Peyer's patch (tissue), 4 donors: ENCODE data around the gene GNB1L. TPM values are rescaled to one million over a fixed set of nuclear protein-coding genes. Genes with fewer than 3 reads are reported as not detected.

ENCODE experiments used
- DNase-seq, 3 donors: peaks; one replicate each; pipeline ENCODE4 v3.0.0-alpha.2; 2017 to 2019
- H3K27ac ChIP-seq, 4 donors: fragments of 200-600 bp; sonication (generic); one replicate each; pipeline ENCODE4 v1.5.1; 2016 to 2019
- H3K27me3 ChIP-seq, 2 donors: fragments of 200-600 bp; sonication (generic); one replicate each; pipeline ENCODE4 v1.5.1; 2019
- H3K36me3 ChIP-seq, 3 donors: fragments of 200-600 bp; sonication (generic); one replicate each; pipeline ENCODE4 v1.5.1; 2016 to 2019
- H3K4me1 ChIP-seq, 4 donors: fragments of 200-600 bp; sonication (generic); one replicate each; pipeline ENCODE4 v1.5.1; 2016 to 2019
- H3K4me3 ChIP-seq, 4 donors: fragments of 200-600 bp; sonication (generic); 1 replicate in 3 of 4; 2 replicates in 1 of 4; pipeline ENCODE4 v1.5.1; 2016 to 2019; ENCODE audit warnings: mild to moderate bottlenecking in 1 of 4
- H3K9me3 ChIP-seq, 4 donors: fragments of 200-600 bp; sonication (generic); one replicate each; pipeline ENCODE4 v1.5.1; 2016 to 2019; ENCODE audit warnings: mild to moderate bottlenecking in 1 of 4
- POLR2A ChIP-seq, 2 donors: fragments of 450-650 bp; IDR thresholded peaks; one replicate each; pipeline ENCODE4 v1.5.1; 2017; ENCODE audit warnings: antibody characterized with exemption in 2 of 2, mild to moderate bottlenecking in 2 of 2, moderate library complexity in 2 of 2
- total RNA-seq, 4 donors: library from RNA; depleted of rRNA; stranded (reverse); fragments of >200 nt; gene quantifications; one replicate each; pipeline ENCODE4 v1.1.0, GENCODE V29; 2016
- TF ChIP-seq, protein P1 (sequence below), 6 experiments: fragments of 450-650 bp in 4 of 6; fragments of 200-600 bp in 2 of 6; sonication (generic) in 1 of 6; IDR thresholded peaks; one replicate each; pipeline ENCODE4 v1.5.1; 2017 to 2019; ENCODE audit warnings: antibody characterized with exemption in 6 of 6, mild to moderate bottlenecking in 3 of 6, moderate library complexity in 1 of 6

GNB1L gene
- total RNA-seq, 4 donors from 2014 or later: 3.1 to 6.6 (median 4.9) TPM

DNA sequence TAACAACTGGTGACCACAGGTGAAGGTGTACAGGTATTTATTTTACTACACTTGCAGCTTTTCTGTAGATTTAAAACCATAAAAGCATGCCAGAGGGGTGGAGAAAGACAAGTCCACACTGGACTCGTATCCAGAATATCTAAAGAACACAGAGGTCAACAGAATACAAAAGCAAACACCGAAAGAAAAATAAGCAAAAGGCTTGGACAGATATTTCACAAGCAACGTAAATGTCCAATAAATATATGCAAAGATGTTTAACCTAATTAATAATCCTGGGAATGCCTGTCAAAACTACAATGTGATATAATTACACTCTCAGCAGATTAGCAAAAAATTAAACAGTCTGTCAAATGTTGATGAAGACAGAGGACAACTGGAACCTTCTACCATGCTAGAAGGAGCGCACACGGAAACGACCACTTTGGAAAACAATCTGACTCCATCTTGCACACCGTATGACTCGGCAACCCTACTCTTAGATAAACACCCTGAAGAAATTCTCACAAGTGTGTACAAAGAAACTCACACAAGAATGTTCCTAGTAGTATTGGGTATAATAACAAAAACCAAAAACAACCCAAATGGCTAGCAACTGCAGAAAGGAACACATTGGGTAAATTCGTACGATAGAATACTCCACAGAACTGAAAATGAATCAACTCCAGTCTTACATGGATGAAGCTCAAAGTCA lies 27.2 kb downstream of the GNB1L start:
- no peak for DNase-seq
- H3K27me3 ChIP-seq: no peaks in the 10 kb centered on the region

DNA sequence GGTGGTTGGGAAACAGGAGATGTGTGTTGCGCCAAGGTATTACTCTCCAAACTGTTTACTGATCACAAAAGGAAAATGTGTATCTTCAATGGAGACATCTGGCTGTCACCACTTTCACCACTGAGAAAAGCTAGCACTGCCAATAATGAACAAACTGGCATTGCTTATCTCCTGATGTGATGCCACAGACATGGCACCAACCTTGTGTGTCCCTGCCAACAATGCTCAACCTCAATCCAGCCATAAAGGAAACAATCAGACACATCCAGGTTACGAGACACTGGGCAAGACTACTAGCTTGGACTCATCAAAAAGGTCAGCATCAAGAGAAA lies 28.1 kb downstream of the GNB1L start:
- Histone ChIP-seq H3K4me1 (peaks cover 0 to 13% (median 2%) of the 10 kb centered on the region in 4 donors), H3K27ac (no peak overlapping the region), H3K36me3 (peaks cover 0 to 3% (median 0%) of the 10 kb centered on the region in 3 donors), H3K27me3 (no peaks in the 10 kb centered on the region), H3K9me3 (no peaks in the 10 kb centered on the region), H3K4me3 (no peak overlapping the region)
- no peak for DNase-seq
- TF ChIP-seq, protein P1, sequence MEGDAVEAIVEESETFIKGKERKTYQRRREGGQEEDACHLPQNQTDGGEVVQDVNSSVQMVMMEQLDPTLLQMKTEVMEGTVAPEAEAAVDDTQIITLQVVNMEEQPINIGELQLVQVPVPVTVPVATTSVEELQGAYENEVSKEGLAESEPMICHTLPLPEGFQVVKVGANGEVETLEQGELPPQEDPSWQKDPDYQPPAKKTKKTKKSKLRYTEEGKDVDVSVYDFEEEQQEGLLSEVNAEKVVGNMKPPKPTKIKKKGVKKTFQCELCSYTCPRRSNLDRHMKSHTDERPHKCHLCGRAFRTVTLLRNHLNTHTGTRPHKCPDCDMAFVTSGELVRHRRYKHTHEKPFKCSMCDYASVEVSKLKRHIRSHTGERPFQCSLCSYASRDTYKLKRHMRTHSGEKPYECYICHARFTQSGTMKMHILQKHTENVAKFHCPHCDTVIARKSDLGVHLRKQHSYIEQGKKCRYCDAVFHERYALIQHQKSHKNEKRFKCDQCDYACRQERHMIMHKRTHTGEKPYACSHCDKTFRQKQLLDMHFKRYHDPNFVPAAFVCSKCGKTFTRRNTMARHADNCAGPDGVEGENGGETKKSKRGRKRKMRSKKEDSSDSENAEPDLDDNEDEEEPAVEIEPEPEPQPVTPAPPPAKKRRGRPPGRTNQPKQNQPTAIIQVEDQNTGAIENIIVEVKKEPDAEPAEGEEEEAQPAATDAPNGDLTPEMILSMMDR (IDR thresholded peaks at IDR 0.05): no peak

More for the DNA sequence above, 27.2 kb downstream of the GNB1L start:
- Histone ChIP-seq H3K4me3 (no peak overlapping the region), H3K4me1 (peaks cover 0 to 11% (median 2%) of the 10 kb centered on the region in 4 donors), H3K9me3 (no peaks in the 10 kb centered on the region), H3K36me3 (peaks cover 0 to 3% (median 0%) of the 10 kb centered on the region in 3 donors), H3K27ac (no peak overlapping the region)
- TF ChIP-seq, protein P1 (IDR thresholded peaks at IDR 0.05): no peak
- no peak for TF ChIP-seq POLR2A (IDR thresholded peaks at IDR 0.05)

DNA sequence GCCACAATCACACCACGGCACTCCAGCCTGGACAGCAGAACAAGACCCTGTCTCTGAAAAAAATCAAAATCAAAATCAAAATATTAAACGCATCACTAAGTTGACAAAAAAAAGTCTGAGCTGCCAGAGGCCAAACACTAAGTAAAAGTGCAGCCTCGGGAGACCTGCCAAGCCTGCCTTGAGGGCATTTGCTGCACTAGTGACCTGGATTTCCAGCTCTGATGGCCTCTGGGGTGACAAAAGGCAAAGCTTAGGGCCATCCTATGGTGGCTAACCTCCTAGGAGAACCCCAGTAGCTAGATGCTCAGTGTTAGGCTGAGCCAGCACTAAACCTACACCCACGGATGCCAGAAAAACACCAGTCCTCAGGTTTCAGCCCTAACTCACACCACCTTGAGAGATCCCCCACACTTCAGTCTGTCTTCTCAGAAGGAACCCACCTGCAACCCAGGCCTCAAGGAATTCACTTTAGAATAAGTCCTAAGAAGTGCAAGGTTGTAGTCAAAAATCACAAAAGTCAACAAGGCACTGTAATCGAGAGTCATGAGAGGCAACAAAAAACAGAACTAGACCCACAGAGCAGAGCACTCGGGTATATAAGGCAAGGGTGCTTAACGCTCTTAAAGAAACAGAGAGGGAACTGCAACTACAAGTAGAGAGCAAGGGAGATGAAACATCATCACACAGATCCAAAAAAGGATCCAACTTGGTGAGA lies 28.6 kb downstream of the GNB1L start:
- Histone ChIP-seq H3K27me3 (no peaks in the 10 kb centered on the region), H3K4me3 (no peak overlapping the region), H3K27ac (no peak overlapping the region), H3K4me1 (peaks cover 0 to 13% (median 2%) of the 10 kb centered on the region in 4 donors), H3K36me3 (peaks cover 0 to 3% (median 0%) of the 10 kb centered on the region in 3 donors), H3K9me3 (no peaks in the 10 kb centered on the region)
- TF ChIP-seq, protein P1 (IDR thresholded peaks at IDR 0.05): no peak
- no peak for TF ChIP-seq POLR2A (IDR thresholded peaks at IDR 0.05)
- DNase-seq: peak in 1 of 3 donors; percentile 17

- H3K4me3 ChIP-seq: no peak overlapping the region
- H3K4me1 ChIP-seq: peaks cover 0 to 13% (median 2%) of the 10 kb centered on the region in 4 donors
- peaks cover 0 to 3% (median 0%) of the 10 kb centered on the region in 3 donors for H3K36me3 ChIP-seq
- peak overlapping the region in 1 of 4 donors; percentile 68 for H3K27ac ChIP-seq
- no peaks in the 10 kb centered on the region for H3K27me3 ChIP-seq
- H3K9me3 ChIP-seq: no peaks in the 10 kb centered on the region
- TF ChIP-seq, protein P1 (IDR thresholded peaks at IDR 0.05): no peak
- no peak for TF ChIP-seq POLR2A (IDR thresholded peaks at IDR 0.05)
- DNase-seq: peak in 1 of 3 donors; percentile 36
These were observed 29.7 kb downstream of the GNB1L start for GRCh38 chr22:19824926-19825339.

GRCh38 chr22:19824212-19824925 lies 30.3 kb downstream of the GNB1L start:
- Histone ChIP-seq H3K9me3 (no peaks in the 10 kb centered on the region), H3K4me1 (peaks cover 0 to 13% (median 2%) of the 10 kb centered on the region in 4 donors), H3K27me3 (no peaks in the 10 kb centered on the region), H3K4me3 (no peak overlapping the region), H3K27ac (peak overlapping the region in 3 of 4 donors; percentile 39 to 68 (median 43)), H3K36me3 (peaks cover 0 to 3% (median 0%) of the 10 kb centered on the region in 3 donors)
- peak in 2 of 3 donors; percentile 70 to 72 for DNase-seq
- TF ChIP-seq POLR2A (IDR thresholded peaks at IDR 0.05): no peak
- TF ChIP-seq, protein P1 (IDR thresholded peaks at IDR 0.05): no peak
